B cell (primary cell): ENCODE measurements around the gene WIPF1. TPM values are rescaled to one million over a fixed set of nuclear protein-coding genes. Genes with fewer than 3 reads are reported as not detected.

Experiments
- ATAC-seq: fragments of 200-7000 bp; cut with Tn5 transposase; one replicate; pipeline ENCODE4 v1.10.0; 2021; ENCODE audit warnings: low read depth, mild to moderate bottlenecking, moderate number of reproducible peaks, moderate library complexity
- CTCF ChIA-PET: fragments of 350-600 bp; sonication (Branson Sonifier 250); formaldehyde crosslinking; loops from one replicate; lab custom pipeline; 2021; ENCODE audit warnings: antibody characterized with exemption, inconsistent platforms; lab: Charles Lee
- POLR2A ChIA-PET: fragments of 350-600 bp; sonication (Branson Sonifier 250); formaldehyde crosslinking; loops from one replicate; lab custom pipeline; 2021; ENCODE audit warnings: antibody characterized with exemption; lab: Charles Lee
- DNase-seq: peaks from one replicate; pipeline ENCODE4 v3.0.0; 2013
- H2AFZ ChIP-seq: 2 replicates; pipeline ENCODE4 v1.6.1; 2012; ENCODE audit warnings: mild to moderate bottlenecking, low read depth, low read length; ENCODE audit not compliant: insufficient read depth, poor library complexity, severe bottlenecking
- H3K27ac ChIP-seq, 2 donors: 1 replicate in 1 of 2; 2 replicates in 1 of 2; pipeline ENCODE4 v1.5.1; 2012 to 2013; ENCODE audit warnings: low read length in 2 of 2, mild to moderate bottlenecking in 2 of 2, moderate library complexity in 1 of 2
- H3K27me3 ChIP-seq, 4 experiments: fragments of 200-600 bp in 1 of 4; sonication (generic) in 1 of 4; replicated peaks in 1 of 4; 1 replicate in 2 of 4; 2 replicates in 2 of 4; pipeline versions ENCODE4 v1.6.1 to v1.7.0; 2013 to 2016; ENCODE audit warnings: low read length in 3 of 4, mild to moderate bottlenecking in 2 of 4, mixed read lengths in 1 of 4, moderate library complexity in 1 of 4; ENCODE audit not compliant: insufficient read depth in 4 of 4, control insufficient read depth in 3 of 4; ENCODE audit errors: control extremely low read depth in 1 of 4
- H3K36me3 ChIP-seq, 2 experiments: replicated peaks in 1 of 2; 1 replicate in 1 of 2; 2 replicates in 1 of 2; pipeline versions ENCODE4 v1.6.1 to v1.7.1; 2013; ENCODE audit warnings: low read length in 1 of 2; ENCODE audit not compliant: insufficient read depth in 2 of 2, control insufficient read depth in 1 of 2; ENCODE audit errors: control extremely low read depth in 1 of 2, extremely low read depth in 1 of 2
- H3K4me1 ChIP-seq, 2 donors: fragments of 200-600 bp in 1 of 2; sonication (generic) in 1 of 2; 1 replicate in 1 of 2; 2 replicates in 1 of 2; pipeline versions ENCODE4 v1.5.1 to v1.6.1; 2013 to 2017; ENCODE audit warnings: low read length in 2 of 2; ENCODE audit not compliant: control insufficient read depth in 2 of 2, insufficient read depth in 2 of 2
- H3K4me2 ChIP-seq: replicated peaks from 2 replicates; pipeline ENCODE3; 2012; ENCODE audit warnings: mild to moderate bottlenecking, low read depth, low read length; ENCODE audit not compliant: poor library complexity, severe bottlenecking
- H3K4me3 ChIP-seq, 5 experiments: fragments of 200-600 bp in 1 of 5; sonication (generic) in 1 of 5; 1 replicate in 3 of 5; 2 replicates in 2 of 5; pipeline versions ENCODE4 v1.5.1 to v1.7.0; 2011 to 2016; ENCODE audit warnings: low read length in 4 of 5, mild to moderate bottlenecking in 4 of 5, low read depth in 2 of 5, control low read depth in 1 of 5, moderate library complexity in 1 of 5; ENCODE audit not compliant: insufficient read depth in 1 of 5; ENCODE audit errors: control extremely low read depth in 1 of 5, extremely low read depth in 1 of 5
- H3K79me2 ChIP-seq: fragments of 200-600 bp; sonication (generic); one replicate; pipeline ENCODE4 v1.6.0; 2016; ENCODE audit warnings: low read length; ENCODE audit not compliant: control insufficient read depth, insufficient read depth
- H3K9ac ChIP-seq: fragments of 200-600 bp; sonication (generic); 2 replicates; pipeline ENCODE4 v1.6.1; 2017; ENCODE audit warnings: mild to moderate bottlenecking, low read length, moderate library complexity
- H3K9me3 ChIP-seq, 3 donors: one replicate each; pipeline versions ENCODE4 v1.6.1 to v1.7.1; 2013; ENCODE audit warnings: low read length in 2 of 3; ENCODE audit not compliant: control insufficient read depth in 2 of 3, insufficient read depth in 1 of 3; ENCODE audit errors: control extremely low read depth in 1 of 3
- H4K20me1 ChIP-seq: 2 replicates; pipeline ENCODE4 v1.6.0; 2012; ENCODE audit warnings: mild to moderate bottlenecking, low read length; ENCODE audit not compliant: insufficient read depth, control insufficient read depth, poor library complexity, severe bottlenecking
- H3K27ac Mint-ChIP-seq: one replicate; pipeline ENCODE4 v1.8.0; 2021; ENCODE audit warnings: mixed read lengths
- H3K27me3 Mint-ChIP-seq: one replicate; pipeline ENCODE4 v1.8.0; 2021; ENCODE audit warnings: mixed read lengths
- H3K4me1 Mint-ChIP-seq: one replicate; pipeline ENCODE4 v1.8.0; 2021; ENCODE audit warnings: mixed read lengths
- H3K4me3 Mint-ChIP-seq: one replicate; pipeline ENCODE4 v1.8.0; 2021; ENCODE audit warnings: mixed read lengths
- H3K9me3 Mint-ChIP-seq: one replicate; pipeline ENCODE4 v1.8.0; 2022; ENCODE audit warnings: mixed read lengths; ENCODE audit not compliant: insufficient read depth
- CTCF ChIP-seq: fragments of 200-600 bp; IDR thresholded peaks from one replicate; pipeline ENCODE4 v1.8.0; 2022; ENCODE audit warnings: antibody characterized with exemption, mild to moderate bottlenecking
- EZH2 ChIP-seq: IDR thresholded peaks from 2 replicates; pipeline ENCODE4 v1.6.1; 2012; ENCODE audit warnings: borderline replicate concordance, low read depth, mild to moderate bottlenecking, moderate library complexity, low read length; ENCODE audit not compliant: insufficient read depth, poor library complexity, severe bottlenecking
- WGBS: methylation state at CpG from one replicate; pipeline ENCODE4 v1.1.5; 2013; ENCODE audit warnings: missing lambda C conversion rate; ENCODE audit not compliant: insufficient coverage; 5-methylcytosine and 5-hydroxymethylcytosine counted together
- intact Hi-C: fragments of 100-400 bp; cut with micrococcal nuclease; formaldehyde crosslinking; loops from one replicate; pipeline ENCODE4 v1.10.0; 2022
- polyA plus RNA-seq: library from polyadenylated mRNA; depleted of rRNA; stranded (reverse); fragments of >200 nt; gene quantifications from 2 replicates; pipeline ENCODE4 v1.2.3, GENCODE V29; 2012
- total RNA-seq, 2 donors: library from RNA; stranded (reverse); fragments of 120-200 nt in 1 of 2; gene quantifications; 1 replicate in 1 of 2; 2 replicates in 1 of 2; pipeline versions ENCODE4 v1.2.3 to v1.2.4, GENCODE V29; 2013 to 2022

WIPF1 gene
- total and polyA plus RNA-seq, 2 donors (not counting 1 experiment from before 2014, with no cell fraction given): 137 to 390 TPM

GRCh38 chr2:174572556-174572955, 25.0 kb downstream of the WIPF1 start:
- Mint-ChIP-seq H3K4me1 (peaks cover 12% of the 10 kb centered on the region), H3K27ac (no peak overlapping the region), H3K4me3 (no peak overlapping the region), H3K27me3 (no peaks in the 10 kb centered on the region), H3K9me3 (no peaks in the 10 kb centered on the region)
- H3K4me2 ChIP-seq: no peak overlapping the region
- peaks cover 54% of the 10 kb centered on the region for H4K20me1 ChIP-seq
- ChIA-PET POLR2A (no interaction called here), CTCF (interaction anchor here (1.3 to 16.4 kb wide), 3 partner anchors 29 to 114 kb away, joined by 4 to 384 read pairs (median 331); partner anchors contain the start of gene WIPF1)
- H3K79me2 ChIP-seq: peaks cover 58% of the 10 kb centered on the region
- intact Hi-C loops: no loop called here
- no peak for DNase-seq
- H3K9ac ChIP-seq: no peak overlapping the region
- WGBS: no CpG with 5 or more reads among the region's 3 CpGs
- no peaks in the 10 kb centered on the region for H3K4me1 ChIP-seq
- no peak overlapping the region for H2AFZ ChIP-seq
- no peak overlapping the region for H3K4me3 ChIP-seq
- H3K27ac ChIP-seq: no peak overlapping the region
- no peaks in the 10 kb centered on the region for H3K27me3 ChIP-seq
- H3K9me3 ChIP-seq: no peaks in the 10 kb centered on the region
- H3K36me3 ChIP-seq: peaks cover 2 to 96% of the 10 kb centered on the region in 2 experiments
- no peak for ATAC-seq
- TF ChIP-seq CTCF: no peak
- TF ChIP-seq EZH2: no peak

GRCh38 chr2:174571669-174572323, 25.8 kb downstream of the WIPF1 start:
- no peaks in the 10 kb centered on the region for H3K4me1 ChIP-seq
- intact Hi-C loops: no loop called here
- ChIA-PET CTCF (interaction anchor here (0.8 to 16.4 kb wide), 4 partner anchors 8 to 114 kb away, joined by 3 to 384 read pairs (median 167); partner anchors contain the start of gene WIPF1), POLR2A (no interaction called here)
- peaks cover 5 to 98% of the 10 kb centered on the region in 2 experiments for H3K36me3 ChIP-seq
- WGBS: 95% methylated on average over 32 of the region's 33 CpGs
- no peaks in the 10 kb centered on the region for H3K9me3 ChIP-seq
- no peak overlapping the region for H3K27ac ChIP-seq
- no peak overlapping the region for H3K9ac ChIP-seq
- Mint-ChIP-seq H3K27me3 (no peaks in the 10 kb centered on the region), H3K9me3 (no peaks in the 10 kb centered on the region), H3K4me3 (no peak overlapping the region), H3K4me1 (peaks cover 12% of the 10 kb centered on the region), H3K27ac (no peak overlapping the region)
- no peak overlapping the region for H2AFZ ChIP-seq
- ATAC-seq (no peak), DNase-seq (no peak)
- TF ChIP-seq CTCF (no peak), EZH2 (no peak)
- peaks cover 54% of the 10 kb centered on the region for H4K20me1 ChIP-seq
- H3K4me3 ChIP-seq: no peak overlapping the region
- H3K27me3 ChIP-seq: no peaks in the 10 kb centered on the region
- H3K79me2 ChIP-seq: peaks cover 60% of the 10 kb centered on the region
- no peak overlapping the region for H3K4me2 ChIP-seq
